ENCODE data around the gene KAT6B.

GRCh38 chr10:75032119-75032518 is 205.7 kb downstream of the KAT6B start:
- TF ChIP-seq CTCF (IDR thresholded peaks at IDR 0.05) (no peak), POLR2A (IDR thresholded peaks at IDR 0.05) (no peak), POLR2AphosphoS5 (IDR thresholded peaks at IDR 0.05) (no peak), EP300 (IDR thresholded peaks at IDR 0.05) (no peak)

Data from stomach (tissue), 4 donors.